GM21619 (cell line): ENCODE results near the gene RHOA.
"Not testable (repeated sequence)": the region's sequence is repeated elsewhere in the genome, so short reads cannot be mapped to it uniquely, and the experiment has no call there.

ENCODE experiments used
- ATAC-seq: cut with Tn5 transposase; IDR thresholded peaks from one replicate; pipeline ENCODE4 v1.9.1; 2021; ENCODE audit not compliant: unreplicated experiment

Gene RHOA

DNA sequence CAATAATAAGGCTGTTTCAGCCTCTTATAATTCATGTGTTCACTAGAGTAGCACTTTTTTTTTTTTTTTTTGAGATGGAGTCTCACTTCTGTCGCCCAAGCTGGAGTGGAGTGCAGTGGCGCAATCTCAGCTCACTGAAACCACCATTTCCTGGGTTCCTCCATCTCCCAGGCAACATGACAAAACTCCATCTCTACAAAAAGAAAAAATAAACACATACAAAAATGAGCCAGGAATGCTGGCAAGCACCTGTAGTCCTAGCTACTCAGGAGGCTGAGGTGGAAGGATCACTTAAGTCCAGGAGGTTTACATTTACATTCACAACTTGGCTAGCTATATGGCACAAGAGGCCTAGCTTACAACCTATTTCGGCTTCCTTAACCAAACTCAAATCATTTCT is 78.7 kb downstream of the RHOA start:
- ATAC-seq: no peak

DNA sequence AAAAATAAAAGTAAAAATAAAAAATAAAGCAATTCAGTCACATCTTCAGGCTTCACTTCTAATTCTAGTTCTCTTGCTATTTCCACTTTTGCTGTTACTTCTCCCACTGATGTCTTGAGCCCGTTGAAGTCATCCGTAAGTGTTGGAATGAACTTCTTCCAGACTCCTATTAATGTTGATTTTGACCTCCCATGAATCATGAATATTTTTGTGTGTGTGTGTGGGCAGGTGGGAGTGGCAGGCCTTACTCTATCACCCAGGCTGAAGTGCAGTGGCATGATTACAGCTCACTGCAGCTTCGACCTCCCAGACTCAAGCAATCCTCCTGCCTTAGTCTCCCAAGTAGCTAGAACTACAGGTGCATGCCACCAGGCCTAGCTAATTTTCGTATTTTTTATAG is 82.6 kb downstream of the RHOA start:
- ATAC-seq: no peak

DNA sequence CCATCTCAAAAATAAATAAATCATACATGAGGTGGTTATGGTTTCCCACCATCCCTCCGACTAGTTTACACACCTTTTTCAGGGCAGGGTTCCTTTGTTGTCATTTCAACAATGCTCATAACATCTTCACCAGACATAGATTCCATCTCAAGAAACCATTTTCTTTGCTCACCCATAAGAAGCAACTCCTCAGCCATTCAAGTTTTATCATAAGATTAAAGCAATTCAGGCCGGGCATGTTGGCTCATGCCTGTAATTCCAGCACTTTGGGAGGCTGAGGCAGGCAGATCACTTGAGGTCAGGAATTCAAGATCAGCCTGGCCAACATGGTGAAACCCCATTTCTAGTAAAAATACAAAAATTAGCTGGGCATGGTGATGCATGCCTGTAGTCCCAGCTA is 83.4 kb downstream of the RHOA start:
- not testable (repeated sequence) for ATAC-seq

DNA sequence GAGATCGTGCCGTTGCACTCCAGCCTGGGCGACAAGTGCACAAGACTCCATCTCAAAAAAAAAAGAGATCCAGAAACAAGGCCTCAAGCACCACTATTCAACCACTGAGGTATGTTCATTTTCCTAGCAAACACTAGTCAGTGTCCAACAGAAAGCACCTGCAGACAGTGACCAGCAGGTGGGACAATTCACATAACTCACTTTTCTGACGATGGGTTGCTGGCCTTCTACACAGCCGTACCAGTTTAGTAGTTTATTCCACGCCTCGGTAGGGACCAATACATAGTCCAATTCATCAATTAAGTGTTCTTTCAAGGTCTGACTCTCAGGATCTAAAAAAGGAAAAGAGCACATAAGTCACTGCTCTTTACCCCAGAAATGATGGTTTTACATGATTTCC is 84.3 kb downstream of the RHOA start:
- no peak for ATAC-seq

DNA sequence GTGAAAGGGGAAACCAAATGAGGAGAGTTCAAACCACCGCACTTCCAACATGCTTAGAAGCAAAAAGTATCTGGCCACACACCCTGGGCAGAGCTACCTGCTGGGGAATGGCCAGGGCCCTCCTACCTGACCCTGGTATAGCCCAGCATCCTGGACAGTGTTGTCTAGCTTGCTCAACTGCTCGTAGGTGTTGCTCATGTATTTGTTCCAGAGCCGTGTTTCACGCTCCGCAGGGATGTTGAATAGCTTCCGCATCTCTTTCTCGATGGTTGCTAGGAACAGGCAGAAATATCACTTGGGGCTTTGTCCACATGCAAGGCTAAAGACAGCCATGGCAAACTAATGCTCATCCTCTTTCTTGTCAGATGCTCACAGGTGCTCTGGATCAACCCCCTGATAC is 87.0 kb downstream of the RHOA start:
- ATAC-seq: no peak

DNA sequence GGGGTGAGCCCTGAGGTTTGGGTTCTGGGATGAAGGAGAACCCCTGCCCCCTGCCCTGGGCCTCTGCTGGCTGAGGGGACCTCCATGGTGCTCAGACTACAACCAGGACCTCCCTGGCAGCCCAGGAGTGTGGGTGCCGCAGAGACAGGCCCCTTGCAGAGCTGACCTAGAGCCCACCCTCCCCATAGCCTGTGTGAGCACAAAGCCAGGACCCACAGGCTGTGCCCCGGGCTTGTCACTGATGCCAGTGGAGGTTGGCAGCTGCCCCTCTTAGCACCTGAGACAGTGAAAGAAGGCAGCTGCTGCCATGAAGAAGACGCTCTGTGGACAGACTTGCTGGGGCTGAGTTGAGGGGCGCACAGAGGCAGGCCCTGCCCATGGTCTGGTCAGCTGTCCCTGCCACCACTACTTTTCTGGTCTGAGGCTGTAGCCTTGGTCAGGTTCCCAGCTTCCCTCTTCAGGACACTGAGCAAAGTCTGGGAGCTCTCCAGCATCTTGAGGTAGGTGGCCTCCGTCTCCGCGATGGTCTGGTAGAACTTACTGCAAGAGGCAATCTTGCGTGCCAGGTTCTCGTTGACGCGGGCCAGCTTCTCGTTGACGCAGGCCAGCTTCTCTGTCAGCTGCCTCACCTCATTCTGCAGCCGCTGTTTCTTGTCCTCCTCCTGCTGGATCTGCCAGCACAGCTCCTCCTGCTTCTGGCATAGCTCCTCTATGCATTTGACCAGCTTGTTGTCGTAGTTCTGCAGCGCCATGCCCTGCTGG is 94.9 kb downstream of the RHOA start:
- ATAC-seq: no peak

DNA sequence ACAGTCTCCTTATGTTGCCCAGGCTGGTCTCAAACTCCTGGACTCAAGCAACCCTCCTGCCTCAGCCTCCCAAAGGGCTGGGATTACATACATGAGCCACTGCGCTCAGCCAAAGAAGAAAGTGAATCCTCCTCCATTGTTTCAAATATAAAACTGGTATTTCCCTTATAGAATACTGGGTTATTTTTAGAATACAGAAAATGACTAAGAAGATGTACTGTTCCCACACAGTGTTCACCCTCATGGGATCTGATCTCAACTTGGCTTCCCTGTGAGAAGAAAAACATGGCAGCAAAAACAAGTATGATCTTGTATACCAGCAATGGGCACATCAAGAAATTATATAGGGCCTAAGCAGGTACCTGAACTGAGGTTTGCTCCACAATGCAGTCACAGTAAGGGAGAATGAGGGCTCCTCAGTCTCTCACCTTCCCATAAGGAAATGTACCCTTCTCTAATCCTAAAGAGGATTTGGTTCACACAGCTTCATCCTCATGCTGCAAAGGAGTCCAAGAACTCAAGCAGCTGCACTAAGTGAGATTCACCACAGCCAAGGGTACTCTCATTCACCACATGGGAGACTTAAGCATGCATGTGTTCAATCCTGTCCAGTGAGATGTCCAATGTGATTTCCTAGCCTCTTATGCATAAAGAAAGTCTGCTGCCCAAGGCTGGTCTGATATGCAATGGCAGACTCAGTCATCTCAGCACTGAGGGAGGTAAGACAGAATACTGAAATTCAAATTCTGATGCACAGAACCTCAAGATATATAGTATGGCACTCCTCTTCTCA is 97.7 kb downstream of the RHOA start:
- ATAC-seq: no peak

DNA sequence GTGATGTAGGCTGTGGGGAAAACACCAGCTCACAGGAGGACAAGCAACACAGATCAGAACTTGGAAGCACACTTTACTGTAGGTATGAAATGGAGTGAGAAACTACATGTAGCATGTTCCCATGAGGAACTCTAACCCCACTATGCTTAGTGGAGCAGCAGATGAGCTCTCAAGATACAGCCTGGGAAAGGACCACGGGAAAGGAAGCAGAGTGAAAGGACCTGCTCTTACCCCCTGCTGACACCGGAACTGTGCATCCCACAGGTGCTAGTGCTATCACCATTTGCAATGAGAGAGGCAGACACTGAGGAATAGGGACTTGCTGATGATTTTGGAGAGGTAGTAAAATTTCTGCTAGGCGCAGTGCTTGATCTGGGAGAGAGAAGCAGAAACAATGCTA is 100.5 kb downstream of the RHOA start:
- no peak for ATAC-seq

DNA sequence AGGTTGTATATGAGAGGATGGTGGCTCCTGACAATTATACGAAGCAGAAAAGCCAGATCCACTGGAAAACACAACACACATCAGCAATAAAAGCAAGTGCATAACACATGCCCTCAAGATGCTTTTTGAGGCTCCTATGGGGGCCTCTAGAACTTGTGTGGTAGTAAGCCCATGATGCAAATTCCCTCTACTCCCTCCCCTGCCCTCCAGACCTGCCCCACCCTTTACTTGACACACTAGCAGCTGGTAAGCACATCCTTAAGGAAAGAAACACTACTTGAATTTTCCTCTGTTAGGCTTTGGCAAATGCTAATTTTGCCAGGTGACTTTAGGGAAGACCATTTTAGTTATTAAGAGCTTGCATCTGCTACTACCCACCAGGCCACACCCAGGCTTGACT is 101.1 kb downstream of the RHOA start:
- ATAC-seq: no peak
